Activated CD8-positive, alpha-beta T cell treated with anti-CD3 and anti-CD28 coated beads for 36 hours (primary cell): ENCODE measurements around the gene SPATA32. TPM values are rescaled to one million over a fixed set of nuclear protein-coding genes. Genes with fewer than 3 reads are reported as not detected.

ENCODE experiments used
- ATAC-seq: fragments of 200-7000 bp; cut with Tn5 transposase; one replicate; pipeline ENCODE4 v1.10.0; 2021; ENCODE audit warnings: mild to moderate bottlenecking, moderate library complexity
- CTCF ChIA-PET: fragments of 350-600 bp; sonication (Branson Sonifier 250); formaldehyde crosslinking; loops from one replicate; lab custom pipeline; 2021; ENCODE audit warnings: antibody characterized with exemption; lab: Charles Lee
- POLR2A ChIA-PET: fragments of 350-600 bp; sonication (Branson Sonifier 250); formaldehyde crosslinking; loops from one replicate; lab custom pipeline; 2021; ENCODE audit warnings: antibody characterized with exemption; lab: Charles Lee
- DNase-seq: peaks from one replicate; pipeline ENCODE4 v3.0.0-alpha.2; 2020
- H3K27ac Mint-ChIP-seq: one replicate; pipeline ENCODE4 v1.8.0; 2021; ENCODE audit warnings: mild to moderate bottlenecking, mixed read lengths
- H3K27me3 Mint-ChIP-seq: one replicate; pipeline ENCODE4 v1.8.0; 2021; ENCODE audit warnings: mixed read lengths
- H3K36me3 Mint-ChIP-seq: one replicate; pipeline ENCODE4 v1.8.0; 2021; ENCODE audit warnings: low read depth, mixed read lengths
- H3K4me1 Mint-ChIP-seq: one replicate; pipeline ENCODE4 v1.8.0; 2021; ENCODE audit warnings: low read depth, mixed read lengths
- H3K4me3 Mint-ChIP-seq: one replicate; pipeline ENCODE4 v1.8.0; 2021; ENCODE audit warnings: mild to moderate bottlenecking, moderate library complexity, mixed read lengths
- H3K9me3 Mint-ChIP-seq: one replicate; pipeline ENCODE4 v1.8.0; 2021; ENCODE audit warnings: mixed read lengths
- CTCF ChIP-seq: fragments of 200-600 bp; IDR thresholded peaks from one replicate; pipeline ENCODE4 v1.8.0; 2022; ENCODE audit warnings: antibody characterized with exemption, mild to moderate bottlenecking
- intact Hi-C: fragments of 100-400 bp; cut with micrococcal nuclease; formaldehyde crosslinking; loops from one replicate; pipeline ENCODE4 v1.10.0; 2022
- total RNA-seq, 2 experiments: library from RNA; stranded (reverse); gene quantifications; one replicate each; pipeline ENCODE4 v1.2.3, GENCODE V29; 2021

Gene SPATA32
- total RNA-seq, 2 experiments from 2014 or later, result 0.27 to 0.63 TPM

DNA sequence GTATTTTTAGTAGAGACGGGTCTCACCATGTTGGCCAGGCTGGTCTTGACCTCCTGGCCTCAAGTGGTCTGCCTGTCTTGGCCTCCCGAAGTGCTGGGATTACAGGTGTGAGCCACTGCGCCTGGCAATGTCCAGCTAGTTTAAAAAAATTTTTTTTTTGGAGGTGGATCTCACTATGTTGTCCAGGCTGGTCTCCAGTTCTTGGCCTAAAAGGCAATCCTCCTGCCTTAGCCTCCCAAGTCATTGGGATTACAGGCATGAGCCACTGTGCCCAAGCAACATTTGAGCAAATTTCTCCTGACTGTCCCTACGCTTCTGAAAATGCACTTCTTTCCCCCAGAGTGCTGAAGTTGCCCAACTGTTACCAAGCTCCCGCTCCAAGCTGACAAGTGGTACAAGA is 46.9 kb upstream of the SPATA32 start:
- intact Hi-C loops, result no loop called here
- no peak for ATAC-seq
- no peak for TF ChIP-seq CTCF
- Mint-ChIP-seq H3K9me3 (no peaks in the 10 kb centered on the region), H3K4me3 (no peak overlapping the region), H3K27ac (peak overlapping the region; percentile 95), H3K36me3 (peaks cover 68% of the 10 kb centered on the region), H3K27me3 (no peaks in the 10 kb centered on the region), H3K4me1 (peaks cover 82% of the 10 kb centered on the region)
- CTCF ChIA-PET, result interaction anchor here (1.0 to 3.1 kb wide), 4 partner anchors 15 to 159 kb away, joined by 3 to 10 read pairs (median 4); no protein-coding TSS in a partner anchor
- POLR2A ChIA-PET, result interaction anchor here (0.8 to 15.9 kb wide), 4 partner anchors 6 to 83 kb away, joined by 3 to 211 read pairs (median 78); partner anchors contain the start of genes FMNL1 and MAP3K14
- DNase-seq, result no peak

DNA sequence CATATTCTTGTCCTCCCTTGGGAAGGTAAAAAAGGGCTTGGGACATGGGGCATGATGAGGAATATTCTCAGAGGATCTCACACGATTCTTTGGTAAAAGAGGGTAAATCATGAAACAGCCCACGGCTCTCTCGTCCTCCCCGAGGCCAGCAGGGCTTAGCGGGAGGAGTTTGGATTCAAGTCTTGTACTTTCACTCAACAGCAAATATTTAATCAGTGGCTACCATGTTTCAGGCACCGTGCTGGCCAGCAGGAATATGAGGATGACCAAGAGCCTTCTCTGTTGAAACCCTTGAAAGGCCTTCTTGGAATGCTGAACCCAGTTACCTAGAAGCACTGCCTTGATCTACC is 46.1 kb upstream of the SPATA32 start:
- Mint-ChIP-seq H3K27ac (peak overlapping the region; percentile 95), H3K4me1 (peaks cover 83% of the 10 kb centered on the region)
- no peak for TF ChIP-seq CTCF

DNA sequence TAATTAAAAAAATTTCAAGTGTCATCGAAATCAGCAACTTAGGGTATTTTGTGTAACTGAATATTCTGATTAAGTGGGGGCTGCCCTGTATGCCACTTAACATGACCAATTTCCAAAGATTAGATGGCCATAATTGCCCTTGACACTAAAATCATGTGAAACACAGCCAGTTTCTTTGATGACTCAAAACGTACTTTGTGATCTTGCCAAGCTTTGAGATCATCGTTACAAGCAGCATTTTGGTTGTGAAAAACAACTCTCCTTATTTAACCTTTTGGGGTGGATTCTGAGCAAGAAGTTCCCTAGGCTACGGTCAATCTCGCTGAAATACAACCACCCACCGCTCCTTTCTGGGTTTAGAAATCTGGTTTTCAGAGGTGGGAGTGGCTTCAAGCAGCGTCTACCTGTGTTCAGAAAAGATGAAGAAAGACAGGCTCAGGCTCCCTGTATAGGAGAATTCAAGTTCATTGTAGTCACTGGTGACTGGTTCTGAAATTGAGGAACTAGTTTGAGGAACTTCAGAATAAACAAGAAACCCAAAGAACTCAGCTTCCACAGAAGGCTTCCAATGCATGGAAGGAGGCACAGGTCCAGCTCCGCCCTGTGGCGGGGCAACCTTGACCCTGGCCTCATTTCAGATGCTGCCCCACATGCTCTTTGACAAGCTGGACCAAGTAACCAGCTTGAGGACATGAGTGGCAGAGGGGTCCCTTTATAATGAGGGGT is 45.6 kb upstream of the SPATA32 start:
- Mint-ChIP-seq H3K4me1 (peaks cover 83% of the 10 kb centered on the region), H3K4me3 (peak overlapping the region; percentile 36), H3K9me3 (no peaks in the 10 kb centered on the region), H3K36me3 (peaks cover 67% of the 10 kb centered on the region), H3K27ac (peak overlapping the region; percentile 95), H3K27me3 (no peaks in the 10 kb centered on the region)
- ChIA-PET POLR2A (interaction anchor here (1.0 to 15.9 kb wide), 8 partner anchors 7 to 159 kb away, joined by 3 to 211 read pairs (median 4); partner anchors contain the start of genes FMNL1 and MAP3K14), CTCF (interaction anchor here (0.9 to 3.1 kb wide), 5 partner anchors 14 to 88 kb away, joined by 3 to 10 read pairs (median 4); no protein-coding TSS in a partner anchor)
- DNase-seq (peak; percentile 81), ATAC-seq (peak; percentile 58)
- TF ChIP-seq CTCF, result no peak
- intact Hi-C loops, result no loop called here

More for the DNA sequence above, 46.1 kb upstream of the SPATA32 start:
- peak overlapping the region; percentile 59 for H3K4me3 Mint-ChIP-seq
- CTCF ChIA-PET, result interaction anchor here (1.2 to 3.1 kb wide), 4 partner anchors 14 to 158 kb away, joined by 3 to 10 read pairs (median 5); no protein-coding TSS in a partner anchor
- no peak for ATAC-seq
- no peak for DNase-seq
- H3K36me3 Mint-ChIP-seq, result peaks cover 64% of the 10 kb centered on the region
- H3K9me3 Mint-ChIP-seq, result no peaks in the 10 kb centered on the region
- POLR2A ChIA-PET, result interaction anchor here (1.4 to 15.9 kb wide), 5 partner anchors 7 to 82 kb away, joined by 4 to 211 read pairs (median 9); partner anchors contain the start of genes FMNL1 and MAP3K14
- no peaks in the 10 kb centered on the region for H3K27me3 Mint-ChIP-seq
- intact Hi-C loops, result no loop called here

DNA sequence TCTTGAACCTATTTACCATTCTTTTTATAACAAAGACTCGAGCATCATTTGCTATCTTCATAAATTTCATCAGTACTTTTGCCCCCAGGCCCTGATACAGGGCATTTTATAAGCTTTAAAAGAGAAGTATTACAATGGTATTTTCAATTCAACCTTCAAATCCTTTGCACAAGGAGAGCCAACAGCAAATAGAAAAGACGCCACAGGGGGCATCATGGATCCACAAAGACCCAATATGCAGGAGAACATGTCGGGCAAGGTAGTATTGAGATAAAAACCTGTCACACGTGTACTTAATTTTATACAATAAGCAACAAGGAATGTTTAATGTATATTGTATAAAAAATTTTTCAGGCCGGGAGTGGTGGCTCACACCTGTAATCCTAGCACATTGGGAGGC is 44.7 kb upstream of the SPATA32 start:
- Mint-ChIP-seq H3K4me1 (peaks cover 83% of the 10 kb centered on the region), H3K27ac (peak overlapping the region; percentile 87), H3K36me3 (peaks cover 66% of the 10 kb centered on the region), H3K27me3 (no peaks in the 10 kb centered on the region), H3K9me3 (no peaks in the 10 kb centered on the region), H3K4me3 (no peak overlapping the region)
- TF ChIP-seq CTCF, result no peak
- ChIA-PET CTCF (interaction anchor here (0.9 to 3.1 kb wide), 10 partner anchors 8 to 87 kb away, joined by 3 to 12 read pairs (median 5); partner anchors contain the start of gene MAP3K14), POLR2A (interaction anchor here (0.9 to 15.9 kb wide), 10 partner anchors 8 to 158 kb away, joined by 3 to 211 read pairs (median 4); partner anchors contain the start of genes FMNL1 and MAP3K14)
- no peak for ATAC-seq
- DNase-seq, result no peak
- intact Hi-C loops, result no loop called here
